Measurements from ENCODE around the gene PILRB. TPM values are rescaled to one million over a fixed set of nuclear protein-coding genes. Genes with fewer than 3 reads are reported as not detected.
A peak's percentile ranks its signal among the peaks of the same experiment; 100 is the strongest.
"Not testable (repeated sequence)": the region's sequence is repeated elsewhere in the genome, so short reads cannot be mapped to it uniquely, and the experiment has no call there.

PILRB gene
- total and polyA plus RNA-seq, 9 of the 15 experiments (the other 6 are each of a cell fraction or from before 2014, with no cell fraction given), result 6.2 to 94.6 (median 37.0) TPM

DNA sequence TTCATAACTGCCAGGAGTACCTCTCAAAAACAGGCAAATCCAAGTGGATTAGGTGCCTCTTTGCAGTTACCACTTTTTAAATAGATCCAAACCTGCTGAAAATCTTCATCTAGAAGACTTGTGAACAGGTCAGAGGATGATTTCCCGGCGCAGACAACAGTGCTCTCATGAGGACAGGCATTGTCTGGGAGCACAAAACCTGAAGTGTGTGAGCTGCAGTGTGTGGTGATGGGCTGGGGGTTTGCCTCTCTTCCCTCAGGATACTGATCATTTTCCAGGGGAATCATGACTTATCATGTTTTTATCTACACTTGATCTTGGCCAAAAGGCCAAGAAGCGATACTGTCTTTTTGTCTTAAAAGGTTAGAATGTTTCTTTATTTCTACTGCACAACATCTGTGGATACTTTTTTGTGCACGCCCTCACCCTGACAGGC lies 13.8 kb upstream of the PILRB start:
- POLR2A ChIA-PET, result interaction anchor here (0.6 to 1.8 kb wide), 5 partner anchors 9 to 285 kb away, joined by 3 to 7 read pairs (median 5); no protein-coding TSS in a partner anchor
- WGBS (ENCODE audit: insufficient coverage, low coverage, missing lambda C conversion rate), result 20% methylated on average over 3 of the region's 4 CpGs
- 0 out of 2 replicates have a peak, but pooled peaks have one; percentile 4 for TF ChIP-seq POLR2AphosphoS5 (IDR thresholded peaks at IDR 0.05; ENCODE audit: control insufficient read depth, insufficient read depth, low read depth, low read length)
- 0 out of 4 replicates have a peak, but pooled peaks of 1 of the 2 experiments have one; percentile 6 for TF ChIP-seq KDM4B (IDR thresholded peaks at IDR 0.05; ENCODE audit: borderline replicate concordance in 2 of 2, low read depth in 1 of 2)
- 0 out of 2 replicates have a peak, but pooled peaks have one; percentile 2 for TF ChIP-seq SMC3 (conservative IDR thresholded peaks at IDR 0.05; ENCODE audit: insufficient read depth, low read depth, low read length)
- TF ChIP-seq, protein P1, sequence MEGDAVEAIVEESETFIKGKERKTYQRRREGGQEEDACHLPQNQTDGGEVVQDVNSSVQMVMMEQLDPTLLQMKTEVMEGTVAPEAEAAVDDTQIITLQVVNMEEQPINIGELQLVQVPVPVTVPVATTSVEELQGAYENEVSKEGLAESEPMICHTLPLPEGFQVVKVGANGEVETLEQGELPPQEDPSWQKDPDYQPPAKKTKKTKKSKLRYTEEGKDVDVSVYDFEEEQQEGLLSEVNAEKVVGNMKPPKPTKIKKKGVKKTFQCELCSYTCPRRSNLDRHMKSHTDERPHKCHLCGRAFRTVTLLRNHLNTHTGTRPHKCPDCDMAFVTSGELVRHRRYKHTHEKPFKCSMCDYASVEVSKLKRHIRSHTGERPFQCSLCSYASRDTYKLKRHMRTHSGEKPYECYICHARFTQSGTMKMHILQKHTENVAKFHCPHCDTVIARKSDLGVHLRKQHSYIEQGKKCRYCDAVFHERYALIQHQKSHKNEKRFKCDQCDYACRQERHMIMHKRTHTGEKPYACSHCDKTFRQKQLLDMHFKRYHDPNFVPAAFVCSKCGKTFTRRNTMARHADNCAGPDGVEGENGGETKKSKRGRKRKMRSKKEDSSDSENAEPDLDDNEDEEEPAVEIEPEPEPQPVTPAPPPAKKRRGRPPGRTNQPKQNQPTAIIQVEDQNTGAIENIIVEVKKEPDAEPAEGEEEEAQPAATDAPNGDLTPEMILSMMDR (IDR thresholded peaks at IDR 0.05 in 2 of 3, conservative IDR thresholded peaks at IDR 0.05 in 1 of 3; ENCODE audit: insufficient read depth in 2 of 3, low read depth in 1 of 3, low read length in 3 of 3), result 0 out of 6 replicates have a peak, but pooled peaks of 1 of the 3 experiments have one; percentile 5
- peak; percentile 8 for TF ChIP-seq DACH1 (IDR thresholded peaks at IDR 0.05; ENCODE audit: partially characterized antibody)
- peak; percentile 2; the same call in 1 of the 2 replicates for TF ChIP-seq RBFOX2 (IDR thresholded peaks at IDR 0.05; ENCODE audit: low read depth, low read length)
- BruUV-seq (replicated peaks); H4K20me1 ChIP-seq (replicated peaks; ENCODE audit: control insufficient read depth, insufficient read depth, low read length); DNase-seq (ENCODE audit: extremely low read depth in 1 of 4, low spot score in 3 of 4); H3K9ac ChIP-seq (ENCODE audit: insufficient read depth in 1 of 2, low read depth in 2 of 2, low read length in 2 of 2); FAIRE-seq; H3K4me1 ChIP-seq (replicated peaks in 1 of 2; ENCODE audit: control insufficient read depth in 2 of 2, insufficient read depth in 2 of 2, low read length in 2 of 2); H3K9me3 ChIP-seq (replicated peaks; ENCODE audit: control insufficient read depth, insufficient read depth, low read depth, low read length); H3K27ac ChIP-seq (ENCODE audit: extremely low read depth, low read depth, low read length); H3K4me3 ChIP-seq; H2AFZ ChIP-seq (ENCODE audit: low read depth, low read length); H3K27me3 ChIP-seq (ENCODE audit: control insufficient read depth in 2 of 2, insufficient read depth in 2 of 2, low read length in 2 of 2); H3K9me1 ChIP-seq (ENCODE audit: control insufficient read depth, insufficient read depth, low read length): not testable (repeated sequence)
- Histone ChIP-seq H3K79me2 (ENCODE audit: control insufficient read depth, insufficient read depth, low read length) (peaks cover 44% of the 10 kb centered on the region), H3K36me3 (ENCODE audit: control insufficient read depth, insufficient read depth, low read length) (peaks cover 81% of the 10 kb centered on the region), H3K4me2 (ENCODE audit: insufficient read depth, low read length) (peak overlapping the region; percentile 47; the same call in 1 of the 2 replicates)
- ATAC-seq, result peak; percentile 21
- CTCF ChIA-PET (ENCODE audit: low intra/inter-chr PET ratio), result interaction anchor here (0.6 to 1.5 kb wide), 2 partner anchors 175 to 211 kb away, joined by 3 to 5 read pairs; no protein-coding TSS in a partner anchor
- intact Hi-C loops (cut with micrococcal nuclease), result loop anchor here (1.0 kb wide), 1 partner anchor 212 kb away; no protein-coding TSS in a partner anchor
- in situ Hi-C loops (cut with MboI), result loop anchor here (5.0 kb wide), 1 partner anchor 127 kb away; the partner anchor contains the start of gene PVRIG
